Lower leg skin (tissue), 3 donors: ENCODE measurements around the gene ADARB2.

Experiments
- POLR2A ChIP-seq, 2 donors: fragments of 450-650 bp; IDR thresholded peaks; one replicate each; pipeline ENCODE4 v1.6.1; 2016 to 2017; ENCODE audit warnings: antibody characterized with exemption in 2 of 2, mild to moderate bottlenecking in 1 of 2, moderate library complexity in 1 of 2
- TF ChIP-seq, protein P1 (sequence below), 3 donors: fragments of 450-650 bp; IDR thresholded peaks; one replicate each; pipeline ENCODE4 v1.5.1; 2016; ENCODE audit warnings: antibody characterized with exemption in 3 of 3, mild to moderate bottlenecking in 3 of 3, moderate library complexity in 2 of 3

DNA sequence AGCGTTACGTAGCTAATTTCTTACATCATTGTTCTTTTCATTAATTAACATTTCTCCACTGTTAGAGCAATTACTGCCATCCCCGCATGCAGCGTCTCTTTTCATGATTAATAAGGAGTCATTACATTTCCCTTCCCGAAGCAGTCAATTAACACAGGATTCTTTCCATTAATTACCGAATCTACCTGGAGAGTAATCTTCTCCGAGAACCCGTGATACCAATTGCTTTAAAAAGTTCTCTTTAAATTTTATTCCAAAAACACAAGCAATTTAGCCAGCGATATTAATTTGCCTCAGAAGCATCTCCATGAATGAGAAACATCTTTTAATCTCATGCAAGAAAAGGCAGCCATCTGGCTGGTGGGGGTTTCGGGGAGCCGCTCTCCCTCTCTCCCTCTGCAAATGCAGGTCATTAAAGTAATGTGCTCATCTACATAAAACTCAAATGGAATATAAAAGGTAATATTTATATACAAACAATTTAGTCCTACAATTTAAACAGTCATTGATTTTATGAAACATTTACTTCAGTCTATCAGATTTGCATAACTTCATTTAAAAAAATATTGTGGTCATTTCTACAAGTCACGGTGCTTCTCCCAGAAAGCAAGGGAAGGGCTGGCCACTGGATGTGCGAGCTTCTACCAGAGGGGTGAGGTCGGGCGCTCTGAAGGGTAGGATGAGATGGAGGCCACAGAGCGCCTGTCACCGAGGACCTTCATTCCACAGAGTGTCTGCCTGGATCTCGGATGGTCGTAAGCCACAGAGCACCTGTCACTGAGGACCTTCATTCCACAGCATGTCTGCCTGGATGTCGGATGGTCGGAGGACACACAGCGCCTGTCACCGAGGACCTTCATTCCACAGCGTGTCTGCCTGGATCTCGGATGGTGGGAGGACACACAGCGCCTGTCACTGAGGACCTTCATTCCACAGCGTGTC lies 536.2 kb downstream of the ADARB2 start:
- TF ChIP-seq, protein P1, sequence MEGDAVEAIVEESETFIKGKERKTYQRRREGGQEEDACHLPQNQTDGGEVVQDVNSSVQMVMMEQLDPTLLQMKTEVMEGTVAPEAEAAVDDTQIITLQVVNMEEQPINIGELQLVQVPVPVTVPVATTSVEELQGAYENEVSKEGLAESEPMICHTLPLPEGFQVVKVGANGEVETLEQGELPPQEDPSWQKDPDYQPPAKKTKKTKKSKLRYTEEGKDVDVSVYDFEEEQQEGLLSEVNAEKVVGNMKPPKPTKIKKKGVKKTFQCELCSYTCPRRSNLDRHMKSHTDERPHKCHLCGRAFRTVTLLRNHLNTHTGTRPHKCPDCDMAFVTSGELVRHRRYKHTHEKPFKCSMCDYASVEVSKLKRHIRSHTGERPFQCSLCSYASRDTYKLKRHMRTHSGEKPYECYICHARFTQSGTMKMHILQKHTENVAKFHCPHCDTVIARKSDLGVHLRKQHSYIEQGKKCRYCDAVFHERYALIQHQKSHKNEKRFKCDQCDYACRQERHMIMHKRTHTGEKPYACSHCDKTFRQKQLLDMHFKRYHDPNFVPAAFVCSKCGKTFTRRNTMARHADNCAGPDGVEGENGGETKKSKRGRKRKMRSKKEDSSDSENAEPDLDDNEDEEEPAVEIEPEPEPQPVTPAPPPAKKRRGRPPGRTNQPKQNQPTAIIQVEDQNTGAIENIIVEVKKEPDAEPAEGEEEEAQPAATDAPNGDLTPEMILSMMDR (IDR thresholded peaks at IDR 0.05): no peak
- TF ChIP-seq POLR2A (IDR thresholded peaks at IDR 0.05): no peak
